Measurements from ENCODE around the gene RNH1. TPM values are rescaled to one million over a fixed set of nuclear protein-coding genes. Genes with fewer than 3 reads are reported as not detected.

The RNH1 gene
- 502 and 561 TPM in 2 replicates for total RNA-seq
- 102 and 140 TPM in 2 replicates for polyA plus RNA-seq
- polyA plus RNA-seq (2012), result 252 and 382 TPM in 2 replicates
- 231 and 305 TPM in 2 replicates for polyA minus RNA-seq (ENCODE audit: low replicate concordance)

DNA sequence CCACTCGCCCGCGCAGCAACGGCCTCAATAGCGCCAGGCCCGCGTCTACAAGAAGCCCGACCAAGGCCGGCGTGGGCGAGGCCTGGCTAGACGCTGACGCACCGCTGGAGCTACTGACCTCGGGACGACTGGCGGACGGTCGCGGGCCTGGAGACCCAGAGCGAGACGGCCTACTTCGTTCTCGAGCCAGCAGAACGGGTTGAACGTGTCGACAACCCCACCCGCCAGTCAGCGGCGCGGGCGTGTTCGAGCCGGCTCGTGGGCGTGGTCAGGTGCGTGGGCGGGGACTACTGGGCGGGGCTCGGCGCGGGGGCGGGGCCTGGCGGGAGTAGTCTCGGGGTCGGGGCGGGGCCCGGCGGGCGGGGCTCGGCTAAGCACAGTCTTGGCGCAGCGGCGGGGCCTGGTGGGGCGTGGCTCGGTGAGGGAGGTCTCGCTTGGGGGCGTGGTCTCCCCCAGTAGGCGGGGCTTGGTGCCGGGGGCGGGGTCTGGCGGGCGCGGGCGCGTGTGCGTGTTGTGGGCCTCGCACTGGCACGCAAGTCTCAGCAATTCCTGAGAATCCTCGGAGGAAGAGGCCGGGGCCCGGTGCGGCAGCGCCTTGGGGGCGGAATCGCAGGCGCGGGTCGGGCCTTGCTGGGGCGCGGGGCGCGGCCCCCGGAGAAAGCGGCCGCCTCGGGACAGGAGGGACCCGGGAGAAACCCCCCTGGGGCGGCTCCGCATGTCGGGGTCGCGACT is at the start of gene RNH1:
TSS of gene RNH1 (minus strand) at position 248 of the 732 bp plus-strand sequence. CDS start 5,080 bp downstream, outside the sequence.
- DNase-seq (ENCODE audit: low read depth in 2 of 2), result peak; percentile 90 to 96
- Histone ChIP-seq H3K4me1 (ENCODE audit: control insufficient read depth, extremely low read depth, insufficient read depth, low read length) (peaks cover 13% of the 10 kb centered on the region), H3K9ac (ENCODE audit: insufficient read depth, low read length) (peak within 1 kb of the TSS; percentile 99), H3K4me3 (replicated peaks in 1 of 4; ENCODE audit: control extremely low read depth in 1 of 4, insufficient read depth in 1 of 4, low read depth in 3 of 4, low read length in 4 of 4) (peak within 1 kb of the TSS; percentile 84 to 96 (median 90)), H3K9me3 (ENCODE audit: control insufficient read depth, insufficient read depth, low read depth, low read length) (no peaks in the 10 kb centered on the region), H2AFZ (ENCODE audit: low read length) (peak within 1 kb of the TSS; percentile 42), H3K36me3 (ENCODE audit: control insufficient read depth, insufficient read depth, low read length) (peaks cover 2% of the 10 kb centered on the region), H3K27me3 (ENCODE audit: control insufficient read depth, insufficient read depth, low read length) (no peaks in the 10 kb centered on the region), H3K79me2 (ENCODE audit: control insufficient read depth, insufficient read depth, low read length) (peaks cover 38% of the 10 kb centered on the region), H3K4me2 (ENCODE audit: extremely low read depth, insufficient read depth, low read length) (peak within 1 kb of the TSS; percentile 82), H4K20me1 (ENCODE audit: control insufficient read depth, extremely low read depth, insufficient read depth, low read length) (no peaks in the 10 kb centered on the region), H3K27ac (ENCODE audit: insufficient read depth, low read length) (peak within 1 kb of the TSS; percentile 100)
- TF ChIP-seq, protein P1, sequence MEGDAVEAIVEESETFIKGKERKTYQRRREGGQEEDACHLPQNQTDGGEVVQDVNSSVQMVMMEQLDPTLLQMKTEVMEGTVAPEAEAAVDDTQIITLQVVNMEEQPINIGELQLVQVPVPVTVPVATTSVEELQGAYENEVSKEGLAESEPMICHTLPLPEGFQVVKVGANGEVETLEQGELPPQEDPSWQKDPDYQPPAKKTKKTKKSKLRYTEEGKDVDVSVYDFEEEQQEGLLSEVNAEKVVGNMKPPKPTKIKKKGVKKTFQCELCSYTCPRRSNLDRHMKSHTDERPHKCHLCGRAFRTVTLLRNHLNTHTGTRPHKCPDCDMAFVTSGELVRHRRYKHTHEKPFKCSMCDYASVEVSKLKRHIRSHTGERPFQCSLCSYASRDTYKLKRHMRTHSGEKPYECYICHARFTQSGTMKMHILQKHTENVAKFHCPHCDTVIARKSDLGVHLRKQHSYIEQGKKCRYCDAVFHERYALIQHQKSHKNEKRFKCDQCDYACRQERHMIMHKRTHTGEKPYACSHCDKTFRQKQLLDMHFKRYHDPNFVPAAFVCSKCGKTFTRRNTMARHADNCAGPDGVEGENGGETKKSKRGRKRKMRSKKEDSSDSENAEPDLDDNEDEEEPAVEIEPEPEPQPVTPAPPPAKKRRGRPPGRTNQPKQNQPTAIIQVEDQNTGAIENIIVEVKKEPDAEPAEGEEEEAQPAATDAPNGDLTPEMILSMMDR (conservative IDR thresholded peaks at IDR 0.05 in 1 of 2, IDR thresholded peaks at IDR 0.05 in 1 of 2; ENCODE audit: low read depth in 1 of 2, low read length in 2 of 2), result no peak
- TF ChIP-seq EZH2 (IDR thresholded peaks at IDR 0.05; ENCODE audit: low read length, missing control alignments), result no peak

DNA sequence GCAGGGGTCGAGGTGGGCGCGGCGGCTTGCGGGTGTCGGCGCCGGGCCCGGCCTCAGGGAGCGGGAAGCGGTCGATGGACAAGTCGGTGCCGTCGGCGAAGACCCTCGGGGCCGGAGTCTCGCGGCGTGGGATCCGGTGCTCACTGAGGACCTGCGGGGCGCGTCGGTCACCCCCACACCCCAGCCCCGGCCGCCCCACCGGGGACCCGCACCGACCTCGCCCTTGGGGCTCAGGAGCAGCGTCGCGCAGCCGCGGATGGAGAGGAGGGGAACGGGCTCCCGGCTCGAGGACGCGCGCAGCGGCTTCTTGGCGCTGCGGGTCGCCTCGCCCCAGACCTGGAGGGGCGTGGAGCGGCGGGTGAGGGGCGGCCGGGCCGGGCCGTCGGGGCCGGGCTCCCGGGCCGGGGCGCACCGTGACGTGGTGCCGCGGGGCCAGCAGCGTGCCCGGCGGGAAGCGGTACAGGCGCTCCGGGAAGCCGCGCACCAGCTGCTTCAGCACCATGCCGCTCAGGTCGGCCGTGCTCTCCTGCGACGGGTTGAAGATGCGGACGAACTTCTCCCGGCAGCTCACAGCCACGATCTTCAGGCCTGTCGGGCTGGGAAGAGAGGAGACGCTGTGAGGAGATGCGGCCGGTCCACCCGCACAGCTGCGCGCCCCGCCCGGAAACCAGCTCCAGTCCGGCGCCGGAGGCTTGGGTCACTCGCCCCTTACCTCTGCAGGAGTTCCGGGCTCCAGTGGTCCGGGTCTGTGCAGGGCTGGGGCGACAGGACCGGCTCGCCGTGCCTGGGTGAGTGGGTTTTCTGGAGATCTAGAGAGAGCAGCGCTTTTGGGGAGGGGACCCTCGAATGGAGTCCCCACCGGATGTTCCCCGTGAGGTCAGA is 49.0 kb upstream of the RNH1 start:
- H3K27me3 ChIP-seq (ENCODE audit: control insufficient read depth, insufficient read depth, low read length), result peaks cover 33% of the 10 kb centered on the region
- no peak overlapping the region for H3K9ac ChIP-seq (ENCODE audit: insufficient read depth, low read length)
- no peak overlapping the region for H3K4me3 ChIP-seq (replicated peaks in 1 of 4; ENCODE audit: control extremely low read depth in 1 of 4, insufficient read depth in 1 of 4, low read depth in 3 of 4, low read length in 4 of 4)
- DNase-seq (ENCODE audit: low read depth in 2 of 2), result no peak
- H2AFZ ChIP-seq (ENCODE audit: low read length), result no peak overlapping the region
- no peak overlapping the region for H3K4me2 ChIP-seq (ENCODE audit: extremely low read depth, insufficient read depth, low read length)
- no peaks in the 10 kb centered on the region for H4K20me1 ChIP-seq (ENCODE audit: control insufficient read depth, extremely low read depth, insufficient read depth, low read length)
- no peaks in the 10 kb centered on the region for H3K79me2 ChIP-seq (ENCODE audit: control insufficient read depth, insufficient read depth, low read length)
- H3K27ac ChIP-seq (ENCODE audit: insufficient read depth, low read length), result no peak overlapping the region
- peaks cover 4% of the 10 kb centered on the region for H3K4me1 ChIP-seq (ENCODE audit: control insufficient read depth, extremely low read depth, insufficient read depth, low read length)
- TF ChIP-seq, protein P1 (conservative IDR thresholded peaks at IDR 0.05 in 1 of 2, IDR thresholded peaks at IDR 0.05 in 1 of 2; ENCODE audit: low read depth in 1 of 2, low read length in 2 of 2), result no peak
- TF ChIP-seq EZH2 (IDR thresholded peaks at IDR 0.05; ENCODE audit: low read length, missing control alignments), result peak; percentile 94
- H3K9me3 ChIP-seq (ENCODE audit: control insufficient read depth, insufficient read depth, low read depth, low read length), result no peaks in the 10 kb centered on the region
- H3K36me3 ChIP-seq (ENCODE audit: control insufficient read depth, insufficient read depth, low read length), result no peaks in the 10 kb centered on the region

DNA sequence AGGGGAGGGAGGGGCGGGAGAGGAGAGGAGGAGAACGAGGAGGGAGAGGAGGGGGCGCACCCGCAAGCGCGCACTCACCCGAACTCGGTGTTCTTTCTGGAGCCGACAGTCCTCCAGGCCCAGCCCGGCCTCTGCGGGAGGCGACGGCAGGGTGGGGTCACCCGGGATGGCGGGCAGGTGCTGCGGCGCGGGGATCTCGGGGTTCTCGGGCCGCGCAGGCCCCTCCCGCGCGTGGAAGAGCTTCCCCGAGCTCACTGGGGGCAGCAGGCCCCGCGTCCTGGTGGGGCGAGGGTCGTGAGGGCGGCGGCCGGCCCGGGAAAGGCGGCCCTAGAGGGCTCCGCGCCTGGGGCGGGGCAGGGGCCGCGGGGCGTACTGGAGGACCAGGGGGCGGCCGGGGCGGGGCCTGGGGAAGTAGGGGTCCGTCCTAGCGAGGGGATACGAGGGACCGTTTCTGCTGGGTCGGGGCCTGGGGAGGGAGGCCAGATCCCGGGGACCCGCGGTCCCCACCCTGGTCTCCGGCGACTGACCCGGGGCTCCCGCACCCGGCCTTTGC is 48.3 kb upstream of the RNH1 start:
- H3K27ac ChIP-seq (ENCODE audit: insufficient read depth, low read length), result no peak overlapping the region
- H3K36me3 ChIP-seq (ENCODE audit: control insufficient read depth, insufficient read depth, low read length), result no peaks in the 10 kb centered on the region
- no peak for DNase-seq (ENCODE audit: low read depth in 2 of 2)
- peaks cover 33% of the 10 kb centered on the region for H3K27me3 ChIP-seq (ENCODE audit: control insufficient read depth, insufficient read depth, low read length)
- peaks cover 2% of the 10 kb centered on the region for H3K4me1 ChIP-seq (ENCODE audit: control insufficient read depth, extremely low read depth, insufficient read depth, low read length)
- no peak overlapping the region for H3K9ac ChIP-seq (ENCODE audit: insufficient read depth, low read length)
- no peak overlapping the region for H2AFZ ChIP-seq (ENCODE audit: low read length)
- no peak overlapping the region for H3K4me3 ChIP-seq (replicated peaks in 1 of 4; ENCODE audit: control extremely low read depth in 1 of 4, insufficient read depth in 1 of 4, low read depth in 3 of 4, low read length in 4 of 4)
- TF ChIP-seq EZH2 (IDR thresholded peaks at IDR 0.05; ENCODE audit: low read length, missing control alignments), result peak; percentile 76
- TF ChIP-seq, protein P1 (conservative IDR thresholded peaks at IDR 0.05 in 1 of 2, IDR thresholded peaks at IDR 0.05 in 1 of 2; ENCODE audit: low read depth in 1 of 2, low read length in 2 of 2), result peak in 1 of 2 donors; percentile 1
- no peaks in the 10 kb centered on the region for H4K20me1 ChIP-seq (ENCODE audit: control insufficient read depth, extremely low read depth, insufficient read depth, low read length)
- H3K4me2 ChIP-seq (ENCODE audit: extremely low read depth, insufficient read depth, low read length), result no peak overlapping the region
- H3K9me3 ChIP-seq (ENCODE audit: control insufficient read depth, insufficient read depth, low read depth, low read length), result no peaks in the 10 kb centered on the region
- H3K79me2 ChIP-seq (ENCODE audit: control insufficient read depth, insufficient read depth, low read length), result no peaks in the 10 kb centered on the region
